Lower leg skin (tissue), 3 donors: ENCODE results near the gene ASB10.

Source experiments
- POLR2A ChIP-seq, 2 donors: fragments of 450-650 bp; IDR thresholded peaks; one replicate each; pipeline ENCODE4 v1.6.1; 2016 to 2017; ENCODE audit warnings: antibody characterized with exemption in 2 of 2, mild to moderate bottlenecking in 1 of 2, moderate library complexity in 1 of 2
- TF ChIP-seq, protein P1 (sequence below), 3 donors: fragments of 450-650 bp; IDR thresholded peaks; one replicate each; pipeline ENCODE4 v1.5.1; 2016; ENCODE audit warnings: antibody characterized with exemption in 3 of 3, mild to moderate bottlenecking in 3 of 3, moderate library complexity in 2 of 3

- TF ChIP-seq, protein P1, sequence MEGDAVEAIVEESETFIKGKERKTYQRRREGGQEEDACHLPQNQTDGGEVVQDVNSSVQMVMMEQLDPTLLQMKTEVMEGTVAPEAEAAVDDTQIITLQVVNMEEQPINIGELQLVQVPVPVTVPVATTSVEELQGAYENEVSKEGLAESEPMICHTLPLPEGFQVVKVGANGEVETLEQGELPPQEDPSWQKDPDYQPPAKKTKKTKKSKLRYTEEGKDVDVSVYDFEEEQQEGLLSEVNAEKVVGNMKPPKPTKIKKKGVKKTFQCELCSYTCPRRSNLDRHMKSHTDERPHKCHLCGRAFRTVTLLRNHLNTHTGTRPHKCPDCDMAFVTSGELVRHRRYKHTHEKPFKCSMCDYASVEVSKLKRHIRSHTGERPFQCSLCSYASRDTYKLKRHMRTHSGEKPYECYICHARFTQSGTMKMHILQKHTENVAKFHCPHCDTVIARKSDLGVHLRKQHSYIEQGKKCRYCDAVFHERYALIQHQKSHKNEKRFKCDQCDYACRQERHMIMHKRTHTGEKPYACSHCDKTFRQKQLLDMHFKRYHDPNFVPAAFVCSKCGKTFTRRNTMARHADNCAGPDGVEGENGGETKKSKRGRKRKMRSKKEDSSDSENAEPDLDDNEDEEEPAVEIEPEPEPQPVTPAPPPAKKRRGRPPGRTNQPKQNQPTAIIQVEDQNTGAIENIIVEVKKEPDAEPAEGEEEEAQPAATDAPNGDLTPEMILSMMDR (IDR thresholded peaks at IDR 0.05) = no peak
- no peak for TF ChIP-seq POLR2A (IDR thresholded peaks at IDR 0.05)
These were observed 11.2 kb downstream of the ASB10 start for GRCh38 chr7:151175793-151176311.
